Keratinocyte (primary cell): ENCODE results near the gene PECR. TPM values are rescaled to one million over a fixed set of nuclear protein-coding genes. Genes with fewer than 3 reads are reported as not detected.

Source experiments
- DNase-seq: peaks from one replicate; pipeline ENCODE4 v3.0.0-alpha.2; 2011; ENCODE audit warnings: low read depth, missing footprints, low spot score
- FAIRE-seq: peaks from 2 replicates; lab custom pipeline; 2011; peaks lifted over from hg19 to GRCh38; lab: Jason Lieb, UNC
- H2AFZ ChIP-seq: 2 replicates; pipeline ENCODE4 v1.6.0; 2012; ENCODE audit warnings: low read length, control low read depth, inconsistent platforms; ENCODE audit not compliant: control insufficient read depth
- H3K27ac ChIP-seq: 2 replicates; pipeline ENCODE4 v1.5.1; 2011; ENCODE audit warnings: low read length; ENCODE audit not compliant: control insufficient read depth, insufficient read depth
- H3K27me3 ChIP-seq: 3 replicates; pipeline ENCODE4 v1.6.0; 2011; ENCODE audit warnings: low read length; ENCODE audit not compliant: control insufficient read depth, insufficient read depth; ENCODE audit errors: extremely low read depth
- H3K36me3 ChIP-seq, 2 experiments: 2 replicates in 1 of 2; 3 replicates in 1 of 2; pipeline ENCODE4 v1.5.1; 2011; ENCODE audit warnings: low read length in 2 of 2, mild to moderate bottlenecking in 1 of 2; ENCODE audit not compliant: control insufficient read depth in 2 of 2, insufficient read depth in 2 of 2; ENCODE audit errors: extremely low read depth in 1 of 2
- H3K4me1 ChIP-seq: 3 replicates; pipeline ENCODE4 v1.5.1; 2011; ENCODE audit warnings: low read length; ENCODE audit not compliant: control insufficient read depth, insufficient read depth; ENCODE audit errors: extremely low read depth
- H3K4me2 ChIP-seq: 3 replicates; pipeline ENCODE4 v1.6.0; 2011; ENCODE audit warnings: low read depth, low read length; ENCODE audit not compliant: control insufficient read depth, insufficient read depth; ENCODE audit errors: extremely low read depth
- H3K4me3 ChIP-seq, 3 experiments: fragments of 200-600 bp in 1 of 3; sonication (generic) in 1 of 3; 2 replicates in 2 of 3; 3 replicates in 1 of 3; pipeline ENCODE4 v1.5.1; 2011 to 2016; ENCODE audit warnings: low read length in 3 of 3, mild to moderate bottlenecking in 3 of 3, control low read depth in 2 of 3, inconsistent platforms in 1 of 3, low read depth in 1 of 3, mixed read lengths in 1 of 3, mixed run types in 1 of 3, moderate library complexity in 1 of 3; ENCODE audit not compliant: control insufficient read depth in 2 of 3, insufficient read depth in 2 of 3; ENCODE audit errors: extremely low read depth in 1 of 3
- H3K79me2 ChIP-seq: 2 replicates; pipeline ENCODE4 v1.6.0; 2012; ENCODE audit warnings: low read length; ENCODE audit not compliant: control insufficient read depth, insufficient read depth
- H3K9ac ChIP-seq: 3 replicates; pipeline ENCODE4 v1.6.0; 2011; ENCODE audit warnings: low read length; ENCODE audit not compliant: control insufficient read depth, insufficient read depth; ENCODE audit errors: extremely low read depth
- H3K9me1 ChIP-seq: 3 replicates; pipeline ENCODE4 v1.6.0; 2011; ENCODE audit warnings: low read length; ENCODE audit not compliant: control insufficient read depth, insufficient read depth; ENCODE audit errors: extremely low read depth
- H3K9me3 ChIP-seq: 2 replicates; pipeline ENCODE4 v1.5.1; 2012; ENCODE audit warnings: low read depth, low read length; ENCODE audit not compliant: control insufficient read depth
- H4K20me1 ChIP-seq: 3 replicates; pipeline ENCODE4 v1.6.0; 2011; ENCODE audit warnings: low read length; ENCODE audit not compliant: control insufficient read depth, insufficient read depth; ENCODE audit errors: extremely low read depth
- CTCF ChIP-seq, 3 experiments: IDR thresholded peaks in 1 of 3; conservative IDR thresholded peaks in 1 of 3; optimal IDR thresholded peaks in 1 of 3; 2 replicates in 2 of 3; 3 replicates in 1 of 3; pipeline versions ENCODE3 to v1.5.1; 2011; ENCODE audit warnings: low read length in 3 of 3, mild to moderate bottlenecking in 3 of 3, moderate library complexity in 2 of 3, control low read depth in 1 of 3, inconsistent platforms in 1 of 3; ENCODE audit not compliant: insufficient read depth in 2 of 3; ENCODE audit errors: extremely low read depth in 1 of 3
- EZH2 ChIP-seq: IDR thresholded peaks from one replicate; pipeline ENCODE4 v1.6.1; 2012; ENCODE audit warnings: inconsistent platforms, mild to moderate bottlenecking, low read length, moderate library complexity
- dilution Hi-C: fragments of 300-500 bp; cut with MboI; formaldehyde crosslinking; loops from one replicate; pipeline ENCODE4 v1.7.0; 2020; ENCODE audit warnings: low sequenced_read_pairs; ENCODE audit not compliant: extremely low pct_ligation_motif_present
- polyA plus RNA-seq, 5 experiments: library from polyadenylated mRNA; depleted of rRNA in 3 of 5; stranded (reverse) in 3 of 5; stranded (forward) in 1 of 5; unstranded in 1 of 5; fragments of >200 nt; gene quantifications; 1 replicate in 1 of 5; 2 replicates in 3 of 5; 3 replicates in 1 of 5; pipeline versions ENCODE4 v1.2.1 to v1.2.3, GENCODE V29; 2011 to 2012; ENCODE audit warnings: missing spikeins in 2 of 5, low read depth in 1 of 5, low replicate concordance in 1 of 5

Gene PECR
- polyA plus RNA-seq, 1 donor (not counting 4 experiments of a cell fraction or from before 2014, with no cell fraction given): 12.0 TPM

DNA sequence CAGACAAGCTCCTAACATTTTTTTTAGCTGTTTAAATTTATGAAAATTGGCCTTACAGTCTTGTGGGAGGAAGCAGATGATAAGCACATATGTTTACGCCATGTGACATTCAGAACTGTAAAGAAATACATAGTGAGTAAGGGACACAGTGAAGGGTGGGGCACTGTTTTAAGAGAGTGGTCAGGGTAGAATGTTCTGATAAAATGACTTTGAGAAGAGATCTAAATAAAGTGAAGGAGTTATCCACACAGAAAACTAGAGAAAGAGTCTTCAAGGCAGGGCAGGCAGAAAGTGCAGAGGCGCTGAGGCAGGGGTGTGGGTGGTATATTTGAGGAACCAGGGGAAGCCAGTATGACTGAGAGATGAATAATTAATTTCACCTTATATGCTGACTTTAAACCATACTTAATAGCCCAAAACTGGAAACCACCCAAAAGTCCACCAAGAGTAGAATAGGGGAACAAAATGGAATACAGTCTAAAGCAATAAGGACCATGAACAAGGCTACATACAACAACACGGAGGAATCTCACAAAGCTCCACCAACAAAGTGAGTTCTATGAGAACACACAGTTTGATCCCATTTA is 76.8 kb downstream of the PECR start:
- no peak overlapping the region for H3K9ac ChIP-seq

GRCh38 chr2:216003876-216004696 is 77.5 kb downstream of the PECR start:
- Histone ChIP-seq H3K27me3 (no peaks in the 10 kb centered on the region), H3K4me2 (no peak overlapping the region), H3K4me3 (no peak overlapping the region), H3K9me1 (no peaks in the 10 kb centered on the region), H2AFZ (no peak overlapping the region), H3K9ac (no peak overlapping the region), H3K4me1 (peaks cover 27% of the 10 kb centered on the region), H3K79me2 (peaks cover 73% of the 10 kb centered on the region), H3K27ac (no peak overlapping the region), H3K36me3 (peaks cover 4% of the 10 kb centered on the region in 2 experiments), H3K9me3 (no peaks in the 10 kb centered on the region), H4K20me1 (no peaks in the 10 kb centered on the region)
- no peak for DNase-seq
- no peak for FAIRE-seq
- dilution Hi-C loops: no loop called here
- TF ChIP-seq EZH2 (no peak), CTCF (optimal IDR thresholded peaks at IDR 0.05 in 1 of 3, IDR thresholded peaks at IDR 0.05 in 1 of 3, conservative IDR thresholded peaks at IDR 0.05 in 1 of 3; ENCODE audit: extremely low read depth in 1 of 3, insufficient read depth in 2 of 3, low read length in 3 of 3) (no peak)

More for the DNA sequence above, 76.8 kb downstream of the PECR start:
- DNase-seq: no peak
- dilution Hi-C loops: no loop called here
- Histone ChIP-seq H3K27me3 (no peaks in the 10 kb centered on the region), H3K79me2 (peaks cover 72% of the 10 kb centered on the region), H3K27ac (no peak overlapping the region), H2AFZ (no peak overlapping the region), H3K4me2 (no peak overlapping the region), H3K4me3 (no peak overlapping the region), H3K36me3 (peaks cover 2 to 4% of the 10 kb centered on the region in 2 experiments), H4K20me1 (no peaks in the 10 kb centered on the region), H3K9me1 (no peaks in the 10 kb centered on the region), H3K9me3 (no peaks in the 10 kb centered on the region), H3K4me1 (peaks cover 27% of the 10 kb centered on the region)
- FAIRE-seq: no peak
- TF ChIP-seq EZH2 (no peak), CTCF (optimal IDR thresholded peaks at IDR 0.05 in 1 of 3, IDR thresholded peaks at IDR 0.05 in 1 of 3, conservative IDR thresholded peaks at IDR 0.05 in 1 of 3; ENCODE audit: extremely low read depth in 1 of 3, insufficient read depth in 2 of 3, low read length in 3 of 3) (no peak)
